ENCODE data around the gene RGS7.

DNA sequence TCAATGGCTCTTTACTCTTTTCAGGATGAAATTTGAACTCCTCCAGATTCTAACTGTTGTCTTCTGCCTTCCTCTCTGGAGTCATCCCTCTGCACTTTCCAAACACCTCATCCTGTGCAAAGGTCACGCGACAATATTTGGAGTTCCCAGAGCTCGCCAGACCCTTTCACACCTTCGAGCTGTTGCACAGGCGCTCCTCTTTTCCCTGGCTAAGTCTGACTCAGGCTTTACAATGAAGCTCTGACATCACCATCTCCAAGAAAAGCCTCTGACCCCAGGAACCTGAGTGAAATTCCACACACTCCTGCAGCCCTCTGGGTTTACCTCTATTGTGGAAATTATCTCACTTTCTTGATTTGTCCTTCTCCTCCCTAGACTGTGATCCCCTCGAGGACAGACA is 270.3 kb downstream of the RGS7 start:
- TF ChIP-seq, protein P1, sequence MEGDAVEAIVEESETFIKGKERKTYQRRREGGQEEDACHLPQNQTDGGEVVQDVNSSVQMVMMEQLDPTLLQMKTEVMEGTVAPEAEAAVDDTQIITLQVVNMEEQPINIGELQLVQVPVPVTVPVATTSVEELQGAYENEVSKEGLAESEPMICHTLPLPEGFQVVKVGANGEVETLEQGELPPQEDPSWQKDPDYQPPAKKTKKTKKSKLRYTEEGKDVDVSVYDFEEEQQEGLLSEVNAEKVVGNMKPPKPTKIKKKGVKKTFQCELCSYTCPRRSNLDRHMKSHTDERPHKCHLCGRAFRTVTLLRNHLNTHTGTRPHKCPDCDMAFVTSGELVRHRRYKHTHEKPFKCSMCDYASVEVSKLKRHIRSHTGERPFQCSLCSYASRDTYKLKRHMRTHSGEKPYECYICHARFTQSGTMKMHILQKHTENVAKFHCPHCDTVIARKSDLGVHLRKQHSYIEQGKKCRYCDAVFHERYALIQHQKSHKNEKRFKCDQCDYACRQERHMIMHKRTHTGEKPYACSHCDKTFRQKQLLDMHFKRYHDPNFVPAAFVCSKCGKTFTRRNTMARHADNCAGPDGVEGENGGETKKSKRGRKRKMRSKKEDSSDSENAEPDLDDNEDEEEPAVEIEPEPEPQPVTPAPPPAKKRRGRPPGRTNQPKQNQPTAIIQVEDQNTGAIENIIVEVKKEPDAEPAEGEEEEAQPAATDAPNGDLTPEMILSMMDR (IDR thresholded peaks at IDR 0.05; ENCODE audit: poor library complexity, severe bottlenecking), result no peak
- TF ChIP-seq POLR2AphosphoS5 (IDR thresholded peaks at IDR 0.05) (no peak), SMC3 (conservative IDR thresholded peaks at IDR 0.05; ENCODE audit: poor library complexity) (no peak), EZH2 (IDR thresholded peaks at IDR 0.05; ENCODE audit: borderline replicate concordance, insufficient read depth, low read length, poor library complexity, severe bottlenecking) (no peak), EP300 (conservative IDR thresholded peaks at IDR 0.05; ENCODE audit: poor library complexity, severe bottlenecking) (no peak), TAF1 (IDR thresholded peaks at IDR 0.05; ENCODE audit: low read depth) (no peak), RAD21 (conservative IDR thresholded peaks at IDR 0.05) (no peak), MXI1 (conservative IDR thresholded peaks at IDR 0.05; ENCODE audit: poor library complexity, severe bottlenecking) (no peak)
- TF ChIP-seq, protein P2, sequence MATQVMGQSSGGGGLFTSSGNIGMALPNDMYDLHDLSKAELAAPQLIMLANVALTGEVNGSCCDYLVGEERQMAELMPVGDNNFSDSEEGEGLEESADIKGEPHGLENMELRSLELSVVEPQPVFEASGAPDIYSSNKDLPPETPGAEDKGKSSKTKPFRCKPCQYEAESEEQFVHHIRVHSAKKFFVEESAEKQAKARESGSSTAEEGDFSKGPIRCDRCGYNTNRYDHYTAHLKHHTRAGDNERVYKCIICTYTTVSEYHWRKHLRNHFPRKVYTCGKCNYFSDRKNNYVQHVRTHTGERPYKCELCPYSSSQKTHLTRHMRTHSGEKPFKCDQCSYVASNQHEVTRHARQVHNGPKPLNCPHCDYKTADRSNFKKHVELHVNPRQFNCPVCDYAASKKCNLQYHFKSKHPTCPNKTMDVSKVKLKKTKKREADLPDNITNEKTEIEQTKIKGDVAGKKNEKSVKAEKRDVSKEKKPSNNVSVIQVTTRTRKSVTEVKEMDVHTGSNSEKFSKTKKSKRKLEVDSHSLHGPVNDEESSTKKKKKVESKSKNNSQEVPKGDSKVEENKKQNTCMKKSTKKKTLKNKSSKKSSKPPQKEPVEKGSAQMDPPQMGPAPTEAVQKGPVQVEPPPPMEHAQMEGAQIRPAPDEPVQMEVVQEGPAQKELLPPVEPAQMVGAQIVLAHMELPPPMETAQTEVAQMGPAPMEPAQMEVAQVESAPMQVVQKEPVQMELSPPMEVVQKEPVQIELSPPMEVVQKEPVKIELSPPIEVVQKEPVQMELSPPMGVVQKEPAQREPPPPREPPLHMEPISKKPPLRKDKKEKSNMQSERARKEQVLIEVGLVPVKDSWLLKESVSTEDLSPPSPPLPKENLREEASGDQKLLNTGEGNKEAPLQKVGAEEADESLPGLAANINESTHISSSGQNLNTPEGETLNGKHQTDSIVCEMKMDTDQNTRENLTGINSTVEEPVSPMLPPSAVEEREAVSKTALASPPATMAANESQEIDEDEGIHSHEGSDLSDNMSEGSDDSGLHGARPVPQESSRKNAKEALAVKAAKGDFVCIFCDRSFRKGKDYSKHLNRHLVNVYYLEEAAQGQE (IDR thresholded peaks at IDR 0.05; ENCODE audit: borderline replicate concordance), result no peak
